ENCODE results near the gene USP9X.

DNA sequence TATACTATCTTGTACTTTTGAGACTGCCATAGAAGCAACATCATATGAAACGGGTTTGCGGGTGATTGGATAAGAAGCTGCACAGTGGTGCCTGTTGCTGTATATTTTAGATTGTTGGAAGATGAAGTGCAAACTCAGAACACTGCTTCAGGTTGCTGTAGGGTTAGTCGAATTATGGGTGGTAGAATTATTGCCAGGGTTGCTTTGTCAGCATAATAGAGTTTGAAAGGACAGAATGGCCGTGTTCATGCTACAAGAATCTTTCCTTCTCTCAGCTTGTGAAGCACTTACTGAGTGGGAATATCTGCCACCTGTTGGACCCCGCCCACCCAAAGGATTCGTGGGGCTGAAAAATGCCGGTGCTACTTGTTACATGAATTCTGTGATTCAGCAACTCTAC is 115.5 kb downstream of the USP9X start:
- no peak for TF ChIP-seq GATA2 (IDR thresholded peaks at IDR 0.05; ENCODE audit: low read depth, low read length)
- no peak for TF ChIP-seq GATA3 (IDR thresholded peaks at IDR 0.05; ENCODE audit: low read depth, low read length)
